ENCODE measurements around the gene PLAAT2.
"Not testable (repeated sequence)": the region's sequence is repeated elsewhere in the genome, so short reads cannot be mapped to it uniquely, and the experiment has no call there.

The PLAAT2 gene

DNA sequence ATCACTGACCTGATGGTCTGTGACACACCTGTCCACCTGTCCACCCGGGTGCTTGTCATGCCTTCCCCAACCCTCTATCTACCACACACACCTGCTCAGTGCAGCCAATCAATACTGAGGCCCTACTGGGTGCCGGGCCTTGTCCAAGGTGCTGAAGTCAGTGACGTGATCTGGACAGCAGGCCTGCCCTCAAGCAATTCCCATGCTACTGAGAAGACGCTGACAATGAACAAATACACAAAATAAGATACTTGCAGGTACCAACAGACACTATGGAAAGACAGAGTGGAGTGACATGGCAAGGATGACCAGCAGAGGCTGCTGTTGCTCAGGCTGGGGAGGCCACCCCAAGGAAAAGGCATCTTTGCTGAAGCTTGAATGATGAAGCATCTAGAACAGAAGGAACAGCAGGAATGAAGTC lies 29.8 kb upstream of the PLAAT2 start:
- TF ChIP-seq, protein P1, sequence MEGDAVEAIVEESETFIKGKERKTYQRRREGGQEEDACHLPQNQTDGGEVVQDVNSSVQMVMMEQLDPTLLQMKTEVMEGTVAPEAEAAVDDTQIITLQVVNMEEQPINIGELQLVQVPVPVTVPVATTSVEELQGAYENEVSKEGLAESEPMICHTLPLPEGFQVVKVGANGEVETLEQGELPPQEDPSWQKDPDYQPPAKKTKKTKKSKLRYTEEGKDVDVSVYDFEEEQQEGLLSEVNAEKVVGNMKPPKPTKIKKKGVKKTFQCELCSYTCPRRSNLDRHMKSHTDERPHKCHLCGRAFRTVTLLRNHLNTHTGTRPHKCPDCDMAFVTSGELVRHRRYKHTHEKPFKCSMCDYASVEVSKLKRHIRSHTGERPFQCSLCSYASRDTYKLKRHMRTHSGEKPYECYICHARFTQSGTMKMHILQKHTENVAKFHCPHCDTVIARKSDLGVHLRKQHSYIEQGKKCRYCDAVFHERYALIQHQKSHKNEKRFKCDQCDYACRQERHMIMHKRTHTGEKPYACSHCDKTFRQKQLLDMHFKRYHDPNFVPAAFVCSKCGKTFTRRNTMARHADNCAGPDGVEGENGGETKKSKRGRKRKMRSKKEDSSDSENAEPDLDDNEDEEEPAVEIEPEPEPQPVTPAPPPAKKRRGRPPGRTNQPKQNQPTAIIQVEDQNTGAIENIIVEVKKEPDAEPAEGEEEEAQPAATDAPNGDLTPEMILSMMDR (conservative IDR thresholded peaks at IDR 0.05; ENCODE audit: control insufficient read depth, insufficient read depth, low read depth, low read length), result peak; percentile 74
- DNase-seq (ENCODE audit: low read depth), result peak; percentile 41

DNA sequence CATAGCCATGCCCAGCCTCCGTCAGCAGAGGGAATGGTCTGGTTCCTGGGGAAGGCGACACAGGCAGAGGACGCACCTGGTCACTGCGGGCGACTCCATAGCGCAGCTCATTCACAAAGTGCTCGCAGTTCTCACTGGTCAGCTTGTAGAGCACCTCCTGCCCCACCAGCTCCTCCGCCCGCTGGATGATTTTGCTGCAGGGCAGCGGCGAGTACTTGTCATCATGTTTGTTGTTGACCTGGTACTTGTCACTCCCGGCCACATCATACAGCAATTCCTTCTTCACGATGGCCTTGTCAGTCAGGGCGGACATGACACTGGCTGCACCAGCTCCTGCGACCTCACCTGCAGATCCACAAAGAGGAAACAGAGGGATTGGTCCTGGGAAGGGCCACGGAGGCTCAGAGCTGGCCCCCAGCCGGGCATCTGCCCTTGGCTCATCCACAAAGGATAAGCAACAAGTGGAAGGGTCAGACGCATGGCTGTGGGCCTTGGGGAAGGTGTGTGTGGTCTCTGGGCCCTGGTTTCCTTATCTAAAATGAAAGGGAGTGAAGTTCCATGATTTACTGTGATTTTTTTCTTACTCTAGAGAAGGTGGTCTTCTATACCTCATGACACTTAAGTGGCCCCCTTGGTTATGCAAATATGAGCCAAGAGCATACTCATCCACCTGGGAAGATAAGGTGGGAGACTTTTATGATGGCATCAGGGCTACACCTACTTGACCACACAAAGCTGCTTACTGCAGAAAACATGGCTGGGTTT lies 27.0 kb upstream of the PLAAT2 start:
- H3K4me3 ChIP-seq (ENCODE audit: control insufficient read depth, low read depth, low read length), result no peak overlapping the region
- DNase-seq (ENCODE audit: low read depth), result no peak
- TF ChIP-seq, protein P1 (conservative IDR thresholded peaks at IDR 0.05; ENCODE audit: control insufficient read depth, insufficient read depth, low read depth, low read length), result no peak

More for the DNA sequence above, 29.8 kb upstream of the PLAAT2 start:
- H3K4me3 ChIP-seq (ENCODE audit: control insufficient read depth, low read depth, low read length), result no peak overlapping the region

DNA sequence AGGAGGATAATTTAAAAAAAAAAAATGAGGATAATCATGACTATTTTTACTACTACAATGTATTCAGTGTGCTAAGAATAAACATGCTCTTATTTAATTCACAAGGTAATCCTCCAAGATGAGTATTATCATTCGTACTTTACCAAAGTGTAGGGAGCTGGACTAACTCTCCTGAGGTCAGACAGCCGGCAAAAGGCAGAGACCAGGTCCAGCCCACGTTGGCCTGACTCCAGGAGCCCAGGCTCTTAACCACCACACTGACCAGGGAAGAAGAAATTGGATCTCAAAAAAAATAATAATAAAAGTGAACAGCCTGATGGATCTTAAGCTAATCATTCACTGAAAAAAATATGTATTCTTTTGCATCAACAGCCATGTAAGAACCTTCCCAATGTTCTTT lies 25.8 kb upstream of the PLAAT2 start:
- DNase-seq (ENCODE audit: low read depth), result no peak
- TF ChIP-seq, protein P1 (conservative IDR thresholded peaks at IDR 0.05; ENCODE audit: control insufficient read depth, insufficient read depth, low read depth, low read length), result no peak
- H3K4me3 ChIP-seq (ENCODE audit: control insufficient read depth, low read depth, low read length), result no peak overlapping the region

DNA sequence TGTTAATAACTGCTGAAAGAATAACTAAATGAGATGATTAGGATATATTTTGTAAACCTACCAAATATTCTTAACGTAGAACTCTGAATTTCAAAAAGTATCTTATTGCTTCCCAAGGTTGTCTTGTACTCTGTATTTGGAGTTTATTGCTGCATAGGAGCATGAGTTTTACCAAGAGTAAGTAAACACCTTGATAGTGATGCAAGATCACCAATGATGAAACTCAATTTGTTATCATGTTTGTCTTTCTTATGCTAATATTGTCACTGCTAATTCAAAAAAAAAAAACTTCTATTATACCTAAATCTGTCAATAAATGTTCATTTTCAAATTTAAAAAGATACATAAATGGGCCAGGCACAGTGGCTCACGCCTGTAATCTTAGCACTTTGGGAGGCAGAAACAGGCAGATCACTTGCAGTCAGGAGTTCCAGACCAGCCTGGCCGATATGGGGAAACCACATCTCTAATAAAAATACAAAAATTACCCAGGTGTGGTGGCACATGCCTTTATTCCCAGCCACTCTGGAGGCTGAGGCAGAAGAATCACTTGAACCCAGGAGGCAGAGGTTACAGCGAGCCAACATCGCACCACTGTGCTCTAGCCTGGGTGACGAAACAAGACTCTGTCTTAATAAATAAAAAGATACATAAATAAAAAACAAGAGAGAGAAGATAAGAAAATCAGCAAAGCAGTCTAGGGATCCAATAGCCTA lies 23.4 kb upstream of the PLAAT2 start:
- TF ChIP-seq, protein P1 (conservative IDR thresholded peaks at IDR 0.05; ENCODE audit: control insufficient read depth, insufficient read depth, low read depth, low read length), result no peak
- H3K4me3 ChIP-seq (ENCODE audit: control insufficient read depth, low read depth, low read length), result no peak overlapping the region
- DNase-seq (ENCODE audit: low read depth), result no peak

DNA sequence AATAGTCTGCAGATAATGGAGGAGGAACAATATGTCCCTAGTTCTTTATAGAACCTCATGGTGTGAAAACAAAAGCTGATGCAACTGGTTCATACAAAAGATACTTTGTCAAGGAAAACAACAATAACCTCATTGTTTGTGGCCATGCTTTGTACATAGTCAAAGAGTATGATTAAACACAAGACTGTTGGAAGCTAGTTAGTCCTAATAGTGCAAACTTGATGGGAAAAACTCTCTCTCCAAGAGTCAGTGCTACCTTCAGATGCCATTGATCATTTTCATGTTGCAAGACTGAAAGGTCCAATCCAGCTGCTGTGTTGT lies 20.1 kb upstream of the PLAAT2 start:
- no peak for DNase-seq (ENCODE audit: low read depth)
- TF ChIP-seq, protein P1 (conservative IDR thresholded peaks at IDR 0.05; ENCODE audit: control insufficient read depth, insufficient read depth, low read depth, low read length), result no peak
- no peak overlapping the region for H3K4me3 ChIP-seq (ENCODE audit: control insufficient read depth, low read depth, low read length)

DNA sequence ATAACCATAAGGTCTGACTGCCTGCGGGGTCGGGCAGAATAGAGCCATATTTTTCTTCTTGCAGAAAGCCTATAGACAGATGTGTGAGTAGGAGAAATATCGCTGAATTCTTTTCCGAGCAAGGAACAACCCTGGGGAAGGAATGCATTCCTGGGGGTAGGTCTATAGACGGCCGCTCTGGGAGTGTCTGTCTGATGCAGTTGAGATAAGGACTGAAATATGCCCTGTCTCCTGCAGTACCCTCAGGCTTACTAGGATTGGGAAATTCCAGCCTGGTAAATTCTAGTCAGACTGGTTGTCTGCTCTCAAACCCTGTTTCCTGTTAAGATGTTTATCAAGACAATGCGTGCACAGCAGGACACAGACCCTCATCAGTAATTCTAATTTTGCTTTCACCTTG lies 18.0 kb upstream of the PLAAT2 start:
- not testable (repeated sequence) for H3K4me3 ChIP-seq (ENCODE audit: control insufficient read depth, low read depth, low read length); DNase-seq (ENCODE audit: low read depth)

DNA sequence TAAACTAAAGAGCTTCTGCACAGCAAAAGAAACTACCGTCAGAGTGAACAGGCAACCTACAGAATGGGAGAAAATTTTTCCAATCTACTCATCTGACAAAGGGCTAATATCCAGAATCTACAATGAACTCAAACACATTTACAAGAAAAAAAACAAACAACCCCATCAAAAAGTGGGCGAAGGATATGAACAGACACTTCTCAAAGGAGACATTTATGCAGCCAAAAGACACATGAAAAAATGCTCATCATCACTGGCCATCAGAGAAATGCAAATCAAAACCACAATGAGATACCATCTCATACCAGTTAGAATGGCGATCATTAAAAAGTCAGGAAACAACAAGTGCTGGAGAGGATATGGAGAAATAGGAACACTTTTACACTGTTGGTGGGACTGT lies 15.7 kb upstream of the PLAAT2 start:
- DNase-seq (ENCODE audit: low read depth); H3K4me3 ChIP-seq (ENCODE audit: control insufficient read depth, low read depth, low read length): not testable (repeated sequence)
